Mesodermal cell (in vitro differentiated cells): ENCODE results near the gene SPARC. TPM values are rescaled to one million over a fixed set of nuclear protein-coding genes. Genes with fewer than 3 reads are reported as not detected.
"Not testable (repeated sequence)": the region's sequence is repeated elsewhere in the genome, so short reads cannot be mapped to it uniquely, and the experiment has no call there.

Experiments
- H3K27ac ChIP-seq: 2 replicates; pipeline ENCODE4 v1.7.0; 2013; ENCODE audit warnings: mild to moderate bottlenecking, low read depth, low read length, moderate library complexity; ENCODE audit not compliant: severe bottlenecking
- H3K36me3 ChIP-seq: 2 replicates; pipeline ENCODE4 v1.7.1; 2013; ENCODE audit warnings: mild to moderate bottlenecking, low read length, moderate library complexity; ENCODE audit not compliant: control insufficient read depth, insufficient read depth
- H3K4me1 ChIP-seq: one replicate; pipeline ENCODE4 v1.7.1; 2013; ENCODE audit warnings: mild to moderate bottlenecking, low read length; ENCODE audit not compliant: insufficient read depth, control insufficient read depth, poor library complexity, severe bottlenecking
- H3K4me3 ChIP-seq: 2 replicates; pipeline ENCODE4 v1.7.0; 2013; ENCODE audit warnings: low read length, control low read depth, mild to moderate bottlenecking; ENCODE audit not compliant: insufficient read depth, poor library complexity, severe bottlenecking; ENCODE audit errors: extremely low read depth
- H3K9me3 ChIP-seq: 2 replicates; pipeline ENCODE4 v1.7.1; 2013; ENCODE audit warnings: mild to moderate bottlenecking, low read length, moderate library complexity; ENCODE audit not compliant: control insufficient read depth
- WGBS, 2 experiments: methylation state at CpG; one replicate each; pipeline ENCODE4 v1.1.5; 2013; ENCODE audit warnings: missing lambda C conversion rate in 2 of 2; ENCODE audit not compliant: insufficient coverage in 2 of 2; 5-methylcytosine and 5-hydroxymethylcytosine counted together
- polyA plus RNA-seq, 2 experiments: library from polyadenylated mRNA; stranded (reverse); fragments of 50-300 nt; gene quantifications; one replicate each; pipeline ENCODE4 v1.2.3, GENCODE V29; 2013

The SPARC gene
- 2,112 TPM for polyA plus RNA-seq (2013, experiment 1 of 2)
- 2,024 TPM for polyA plus RNA-seq (2013, experiment 2 of 2)

- peaks cover 33% of the 10 kb centered on the region for H3K4me1 ChIP-seq
- WGBS, 2 experiments: 1% methylated on average over 15 of the region's 22 CpGs
- peaks cover 23% of the 10 kb centered on the region for H3K36me3 ChIP-seq
- H3K9me3 ChIP-seq: no peaks in the 10 kb centered on the region
- peak within 1 kb of the TSS; percentile 91 for H3K27ac ChIP-seq
- peak within 1 kb of the TSS; percentile 91 for H3K4me3 ChIP-seq
Measured at GRCh38 chr5:151686674-151687407, at the start of gene SPARC. Gene SPARC, minus strand, starts transcription at chr5:151686915. Its CDS starts 10,727 bp downstream, at chr5:151676188.

- H3K36me3 ChIP-seq: no peaks in the 10 kb centered on the region
- no peaks in the 10 kb centered on the region for H3K9me3 ChIP-seq
- WGBS, 2 experiments: 100% methylated on average over 1 of the region's 1 CpG; no CpG with 5 or more reads in 1 of the 2 experiments
- no peak overlapping the region for H3K4me3 ChIP-seq
- H3K4me1 ChIP-seq: peaks cover 15% of the 10 kb centered on the region
- no peak overlapping the region for H3K27ac ChIP-seq
Measured at GRCh38 chr5:151735646-151736045, 48.9 kb upstream of the SPARC start.

GRCh38 chr5:151734064-151734408, 47.3 kb upstream of the SPARC start:
- H3K36me3 ChIP-seq: peaks cover 3% of the 10 kb centered on the region
- H3K9me3 ChIP-seq: peaks cover 13% of the 10 kb centered on the region
- WGBS, 2 experiments: 85 to 89% methylated on average over 3 of the region's 3 CpGs
- H3K27ac ChIP-seq: no peak overlapping the region
- H3K4me3 ChIP-seq: no peak overlapping the region
- peaks cover 3% of the 10 kb centered on the region for H3K4me1 ChIP-seq

- no peak overlapping the region for H3K27ac ChIP-seq
- peaks cover 4% of the 10 kb centered on the region for H3K4me1 ChIP-seq
- peaks cover 3% of the 10 kb centered on the region for H3K36me3 ChIP-seq
- H3K4me3 ChIP-seq: no peak overlapping the region
- H3K9me3 ChIP-seq: peaks cover 15% of the 10 kb centered on the region
- WGBS, 2 experiments: 94 to 100% methylated on average over 2 to 3 of the region's 9 CpGs
Measured at GRCh38 chr5:151733358-151734063, 46.8 kb upstream of the SPARC start.

GRCh38 chr5:151730381-151730780, 43.7 kb upstream of the SPARC start:
- no peak overlapping the region for H3K27ac ChIP-seq
- H3K4me3 ChIP-seq: no peak overlapping the region
- WGBS, 2 experiments: 89 to 100% methylated on average over 1 to 3 of the region's 7 CpGs
- H3K9me3 ChIP-seq: peaks cover 15% of the 10 kb centered on the region
- H3K36me3 ChIP-seq: peaks cover 3% of the 10 kb centered on the region
- peaks cover 4% of the 10 kb centered on the region for H3K4me1 ChIP-seq

GRCh38 chr5:151729597-151729996, 42.9 kb upstream of the SPARC start:
- not testable (repeated sequence) for H3K4me1 ChIP-seq, H3K4me3 ChIP-seq, H3K36me3 ChIP-seq
- Histone ChIP-seq H3K27ac (peak overlapping the region; percentile 10), H3K9me3 (peaks cover 15% of the 10 kb centered on the region)
- 64 to 94% methylated on average over 2 to 3 of the region's 5 CpGs for WGBS, 2 experiments

- 93 to 97% methylated on average over 2 of the region's 2 CpGs for WGBS, 2 experiments
- H3K4me3 ChIP-seq: no peak overlapping the region
Measured at GRCh38 chr5:151724360-151724759, 37.6 kb upstream of the SPARC start.

GRCh38 chr5:151722546-151722945, 35.8 kb upstream of the SPARC start:
- Histone ChIP-seq H3K4me1 (peaks cover 4% of the 10 kb centered on the region), H3K9me3 (no peaks in the 10 kb centered on the region), H3K27ac (no peak overlapping the region), H3K36me3 (no peaks in the 10 kb centered on the region), H3K4me3 (no peak overlapping the region)

More at GRCh38 chr5:151724360-151724759, 37.6 kb upstream of the SPARC start:
- H3K27ac ChIP-seq: no peak overlapping the region
- peaks cover 6% of the 10 kb centered on the region for H3K9me3 ChIP-seq
- peaks cover 4% of the 10 kb centered on the region for H3K4me1 ChIP-seq
- no peaks in the 10 kb centered on the region for H3K36me3 ChIP-seq

GRCh38 chr5:151721812-151722391, 35.2 kb upstream of the SPARC start:
- no peak overlapping the region for H3K27ac ChIP-seq
- no peaks in the 10 kb centered on the region for H3K36me3 ChIP-seq
- H3K4me1 ChIP-seq: peaks cover 6% of the 10 kb centered on the region
- H3K4me3 ChIP-seq: no peak overlapping the region
- H3K9me3 ChIP-seq: no peaks in the 10 kb centered on the region

- no peak overlapping the region for H3K4me3 ChIP-seq
- 70 to 78% methylated on average over 2 of the region's 3 CpGs for WGBS, 2 experiments
- no peaks in the 10 kb centered on the region for H3K9me3 ChIP-seq
- H3K27ac ChIP-seq: no peak overlapping the region
- peaks cover 6% of the 10 kb centered on the region for H3K4me1 ChIP-seq
- no peaks in the 10 kb centered on the region for H3K36me3 ChIP-seq
Measured at GRCh38 chr5:151721087-151721646, 34.5 kb upstream of the SPARC start.
